ENCODE results near the gene HSPE1.

DNA sequence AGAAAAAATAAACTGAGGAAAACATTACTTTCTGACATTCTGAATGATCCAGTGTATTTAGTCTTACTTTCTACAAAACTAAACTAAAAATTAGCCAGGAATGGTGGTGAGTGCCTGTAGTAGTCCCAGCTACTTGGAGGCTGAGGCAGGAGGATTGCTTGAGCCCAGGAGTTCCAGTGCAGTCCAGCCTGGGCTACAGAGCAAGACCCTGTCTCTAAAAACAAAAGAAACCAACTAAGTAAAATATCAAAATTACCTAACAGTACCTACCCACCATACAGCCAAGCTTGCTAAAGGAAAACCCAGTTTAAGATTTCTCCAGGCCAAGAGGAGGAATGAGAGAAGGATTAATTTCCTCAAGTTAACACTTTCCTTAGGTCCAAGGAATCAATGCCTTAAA, 3.5 kb upstream of the HSPE1 start:
- TF ChIP-seq POLR2A (IDR thresholded peaks at IDR 0.05; ENCODE audit: low read depth, low read length) (no peak), POLR2AphosphoS5 (IDR thresholded peaks at IDR 0.05; ENCODE audit: low read depth, low read length) (no peak), TAF1 (IDR thresholded peaks at IDR 0.05; ENCODE audit: low read depth, low read length) (no peak), SPI1 (IDR thresholded peaks at IDR 0.05; ENCODE audit: low read depth, low read length) (no peak)

All from GM12891 (cell line).